Endothelial cell of umbilical vein (primary cell): ENCODE measurements around the gene PRSS53. TPM values are rescaled to one million over a fixed set of nuclear protein-coding genes. Genes with fewer than 3 reads are reported as not detected.
A peak's percentile ranks its signal among the peaks of the same experiment; 100 is the strongest.

Experiments used
- BruUV-seq: library from RNA; stranded (reverse); fragments of 400-500 nt; replicated peaks from 2 replicates; lab custom pipeline; 2021; lab: Mats Ljungman, UMichigan
- CTCF ChIA-PET: fragments of 300-600, 350-600 bp; sonication (Branson Sonifier 250); formaldehyde crosslinking; loops from one replicate; lab custom pipeline; 2021; ENCODE audit warnings: antibody characterized with exemption, inconsistent platforms; lab: Charles Lee
- POLR2A ChIA-PET: fragments of 300-600, 350-600 bp; sonication (Branson Sonifier 250); formaldehyde crosslinking; loops from one replicate; lab custom pipeline; 2021; ENCODE audit warnings: antibody characterized with exemption, inconsistent platforms; lab: Charles Lee
- DNase-seq: peaks from one replicate; pipeline ENCODE4 v3.0.0-alpha.2; 2011; ENCODE audit warnings: low read depth, low spot score
- FAIRE-seq: peaks from 2 replicates; lab custom pipeline; 2011; peaks lifted over from hg19 to GRCh38; lab: Jason Lieb, UNC
- H2AFZ ChIP-seq: 2 replicates; pipeline ENCODE4 v1.6.0; 2012; ENCODE audit warnings: low read depth, low read length, control low read depth, inconsistent platforms
- H3K27ac ChIP-seq: 2 replicates; pipeline ENCODE4 v1.5.1; 2011; ENCODE audit warnings: low read depth, mild to moderate bottlenecking, control low read depth, low read length, moderate library complexity; ENCODE audit not compliant: insufficient read depth
- H3K27me3 ChIP-seq, 2 experiments: 2 replicates each; pipeline versions ENCODE4 v1.6.0 to v1.6.1; 2011; ENCODE audit warnings: low read length in 2 of 2, mixed read lengths in 1 of 2; ENCODE audit not compliant: control insufficient read depth in 2 of 2, insufficient read depth in 2 of 2
- H3K36me3 ChIP-seq, 2 experiments: 2 replicates in 1 of 2; 3 replicates in 1 of 2; pipeline ENCODE4 v1.5.1; 2011; ENCODE audit warnings: low read length in 2 of 2, mild to moderate bottlenecking in 1 of 2, moderate library complexity in 1 of 2; ENCODE audit not compliant: control insufficient read depth in 2 of 2, insufficient read depth in 2 of 2; ENCODE audit errors: extremely low read depth in 1 of 2
- H3K4me1 ChIP-seq: 3 replicates; pipeline ENCODE4 v1.5.1; 2011; ENCODE audit warnings: mild to moderate bottlenecking, low read length; ENCODE audit not compliant: control insufficient read depth, insufficient read depth; ENCODE audit errors: extremely low read depth
- H3K4me2 ChIP-seq: 2 replicates; pipeline ENCODE4 v1.6.1; 2011; ENCODE audit warnings: low read length, control low read depth, mixed read lengths; ENCODE audit not compliant: insufficient read depth
- H3K4me3 ChIP-seq, 3 experiments: fragments of 200-600 bp in 1 of 3; sonication (generic), shearing (Covaris generic) in 1 of 3; replicated peaks in 1 of 3; 2 replicates each; pipeline ENCODE4 v1.5.1; 2011 to 2016; ENCODE audit warnings: control low read depth in 3 of 3, low read length in 3 of 3, mild to moderate bottlenecking in 2 of 3, inconsistent platforms in 1 of 3, low read depth in 1 of 3, moderate library complexity in 1 of 3; ENCODE audit not compliant: insufficient read depth in 1 of 3
- H3K79me2 ChIP-seq: 2 replicates; pipeline ENCODE4 v1.6.0; 2012; ENCODE audit warnings: low read length, inconsistent platforms; ENCODE audit not compliant: control insufficient read depth, insufficient read depth
- H3K9ac ChIP-seq: replicated peaks from 2 replicates; pipeline ENCODE3; 2011; ENCODE audit warnings: low read length, control low read depth; ENCODE audit not compliant: insufficient read depth; ENCODE audit errors: extremely low read depth
- H3K9me1 ChIP-seq: replicated peaks from 3 replicates; pipeline ENCODE4 v1.6.0; 2011; ENCODE audit warnings: mild to moderate bottlenecking, low read length; ENCODE audit not compliant: control insufficient read depth, insufficient read depth; ENCODE audit errors: extremely low read depth
- H3K9me3 ChIP-seq: replicated peaks from 2 replicates; pipeline ENCODE4 v1.5.1; 2012; ENCODE audit warnings: low read length, inconsistent platforms; ENCODE audit not compliant: control insufficient read depth, insufficient read depth
- H4K20me1 ChIP-seq: replicated peaks from 2 replicates; pipeline ENCODE3; 2011; ENCODE audit warnings: mild to moderate bottlenecking, low read length; ENCODE audit not compliant: control insufficient read depth, insufficient read depth; ENCODE audit errors: extremely low read depth
- EZH2 ChIP-seq: IDR thresholded peaks from 2 replicates; pipeline ENCODE4 v1.6.1; 2012; ENCODE audit warnings: borderline replicate concordance, low read depth, mild to moderate bottlenecking, moderate library complexity, low read length, inconsistent platforms; ENCODE audit not compliant: severe bottlenecking
- FOS ChIP-seq: IDR thresholded peaks from 2 replicates; pipeline ENCODE4 v1.6.1; 2011; ENCODE audit warnings: mild to moderate bottlenecking, low read length, moderate library complexity, borderline replicate concordance; ENCODE audit not compliant: insufficient read depth
- GATA2 ChIP-seq: IDR thresholded peaks from 2 replicates; pipeline ENCODE4 v1.7.0; 2011; ENCODE audit warnings: low read depth, mild to moderate bottlenecking, moderate library complexity, mixed read lengths, low read length; ENCODE audit not compliant: insufficient read length, insufficient read depth
- MYC ChIP-seq: IDR thresholded peaks from one replicate; pipeline ENCODE4 v1.6.1; 2011; ENCODE audit warnings: mild to moderate bottlenecking, low read depth, low read length
- POLR2AphosphoS5 ChIP-seq: IDR thresholded peaks from 2 replicates; pipeline ENCODE4 v1.6.1; 2012; ENCODE audit warnings: low read depth, mild to moderate bottlenecking, control low read depth, low read length, moderate library complexity; ENCODE audit not compliant: insufficient read depth
- dilution Hi-C: fragments of 300-500 bp; cut with MboI; formaldehyde crosslinking; loops from one replicate; pipeline ENCODE4 v1.15.0; 2019; ENCODE audit warnings: low sequenced_read_pairs; ENCODE audit not compliant: extremely low pct_ligation_motif_present
- intact Hi-C: fragments of 100-400 bp; cut with micrococcal nuclease; formaldehyde crosslinking; loops from one replicate; pipeline ENCODE4 v1.10.0; 2022
- polyA plus RNA-seq, 4 experiments: library from polyadenylated mRNA; depleted of rRNA in 3 of 4; stranded (reverse) in 3 of 4; unstranded in 1 of 4; fragments of >200 nt; gene quantifications; 2 replicates each; pipeline versions ENCODE4 v1.2.1 to v1.2.3, GENCODE V29; 2011 to 2012; ENCODE audit warnings: missing spikeins in 1 of 4
- total RNA-seq: library from RNA; stranded (reverse); gene quantifications from 2 replicates; pipeline ENCODE4 v1.2.3, GENCODE V29; 2021
- TF ChIP-seq, protein P1 (sequence below): IDR thresholded peaks from 2 replicates; pipeline ENCODE4 v1.6.1; 2011; ENCODE audit not compliant: insufficient read depth, insufficient read length

Gene PRSS53
- total and polyA plus RNA-seq, 2 donors (not counting 3 experiments of a cell fraction or from before 2014, with no cell fraction given) = 2.8 to 3.5 TPM

- peaks cover 10 to 30% of the 10 kb centered on the region in 2 experiments for H3K36me3 ChIP-seq
- H3K9ac ChIP-seq = no peak overlapping the region
- DNase-seq (no peak), FAIRE-seq (peak; percentile 12)
- CTCF ChIA-PET = interaction anchor here (1.0 kb wide), 1 partner anchor 28 kb away, joined by 3 read pairs; no protein-coding TSS in a partner anchor
- H3K9me3 ChIP-seq = no peaks in the 10 kb centered on the region
- dilution Hi-C loops (no loop called here), intact Hi-C loops (no loop called here)
- H3K4me2 ChIP-seq = no peak overlapping the region
- H3K4me1 ChIP-seq = peaks cover 7% of the 10 kb centered on the region
- H3K79me2 ChIP-seq = peaks cover 16% of the 10 kb centered on the region
- H3K9me1 ChIP-seq = no peaks in the 10 kb centered on the region
- H3K4me3 ChIP-seq = no peak overlapping the region
- no peak overlapping the region for H3K27ac ChIP-seq
- H3K27me3 ChIP-seq = no peaks in the 10 kb centered on the region
- H2AFZ ChIP-seq = no peak overlapping the region
- POLR2A ChIA-PET = no interaction called here
- TF ChIP-seq FOS = no peak
- TF ChIP-seq EZH2 = no peak
- no peak for TF ChIP-seq POLR2AphosphoS5
- no peak for TF ChIP-seq GATA2
- TF ChIP-seq MYC = no peak
- TF ChIP-seq, protein P1, sequence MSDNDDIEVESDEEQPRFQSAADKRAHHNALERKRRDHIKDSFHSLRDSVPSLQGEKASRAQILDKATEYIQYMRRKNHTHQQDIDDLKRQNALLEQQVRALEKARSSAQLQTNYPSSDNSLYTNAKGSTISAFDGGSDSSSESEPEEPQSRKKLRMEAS = no peak
- BruUV-seq = no TSS peak
- H4K20me1 ChIP-seq = no peaks in the 10 kb centered on the region
Measured at GRCh38 chr16:31114468-31114867, 25.7 kb upstream of the PRSS53 start.
